ENCODE data around the gene TRIM14.

DNA sequence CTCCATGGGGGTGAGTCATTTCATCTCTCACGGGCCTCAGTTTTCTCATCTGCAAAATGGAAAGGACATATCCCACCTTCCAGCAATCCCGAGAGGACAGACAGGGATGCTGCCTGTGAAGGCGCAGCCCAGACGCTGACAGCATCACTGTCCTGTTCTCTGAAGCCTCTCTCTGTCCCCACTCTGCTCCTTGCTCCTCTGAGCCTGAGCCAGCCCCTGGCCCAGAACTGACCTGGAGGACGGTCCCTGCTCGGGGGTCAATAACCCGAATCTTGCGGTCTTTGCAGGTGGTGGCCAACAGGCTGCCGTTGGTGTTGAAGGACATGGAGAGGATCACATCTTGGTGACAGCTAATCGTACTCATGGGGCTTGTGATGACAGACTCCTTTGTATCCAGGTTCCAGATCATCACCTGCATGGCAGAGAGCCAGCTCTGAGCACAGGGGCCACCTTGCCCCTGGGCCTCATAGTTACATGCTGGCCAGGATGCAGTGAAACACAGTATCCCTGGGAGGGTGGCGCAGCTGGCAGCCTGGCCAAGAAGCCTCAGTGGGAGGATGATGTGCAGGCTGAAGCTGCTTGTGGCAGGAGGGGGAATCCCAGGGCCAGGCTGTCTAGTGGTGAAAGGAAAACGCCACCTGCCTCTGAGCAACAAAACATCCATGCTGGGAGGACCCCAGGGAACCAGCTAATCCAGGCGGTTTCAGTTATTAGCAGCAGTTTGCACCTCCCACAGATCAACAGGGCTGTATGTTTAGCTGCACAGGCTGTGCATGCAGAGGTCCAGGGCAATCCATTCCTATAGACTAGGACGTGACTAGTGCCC is 14.0 kb upstream of the TRIM14 start:
- TF ChIP-seq, protein P1, sequence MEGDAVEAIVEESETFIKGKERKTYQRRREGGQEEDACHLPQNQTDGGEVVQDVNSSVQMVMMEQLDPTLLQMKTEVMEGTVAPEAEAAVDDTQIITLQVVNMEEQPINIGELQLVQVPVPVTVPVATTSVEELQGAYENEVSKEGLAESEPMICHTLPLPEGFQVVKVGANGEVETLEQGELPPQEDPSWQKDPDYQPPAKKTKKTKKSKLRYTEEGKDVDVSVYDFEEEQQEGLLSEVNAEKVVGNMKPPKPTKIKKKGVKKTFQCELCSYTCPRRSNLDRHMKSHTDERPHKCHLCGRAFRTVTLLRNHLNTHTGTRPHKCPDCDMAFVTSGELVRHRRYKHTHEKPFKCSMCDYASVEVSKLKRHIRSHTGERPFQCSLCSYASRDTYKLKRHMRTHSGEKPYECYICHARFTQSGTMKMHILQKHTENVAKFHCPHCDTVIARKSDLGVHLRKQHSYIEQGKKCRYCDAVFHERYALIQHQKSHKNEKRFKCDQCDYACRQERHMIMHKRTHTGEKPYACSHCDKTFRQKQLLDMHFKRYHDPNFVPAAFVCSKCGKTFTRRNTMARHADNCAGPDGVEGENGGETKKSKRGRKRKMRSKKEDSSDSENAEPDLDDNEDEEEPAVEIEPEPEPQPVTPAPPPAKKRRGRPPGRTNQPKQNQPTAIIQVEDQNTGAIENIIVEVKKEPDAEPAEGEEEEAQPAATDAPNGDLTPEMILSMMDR (IDR thresholded peaks at IDR 0.05): no peak
- TF ChIP-seq POLR2A (IDR thresholded peaks at IDR 0.05): no peak

All from breast epithelium (tissue), 3 donors.